Parietal lobe (tissue), 1 donor: ENCODE data around the gene ZNF280B. TPM values are rescaled to one million over a fixed set of nuclear protein-coding genes. Genes with fewer than 3 reads are reported as not detected.

Source experiments
- total RNA-seq: library from RNA; depleted of rRNA; stranded (reverse); fragments of >200 nt; gene quantifications from one replicate; pipeline ENCODE4 v1.2.3, GENCODE V29; 2014

The ZNF280B gene
- total RNA-seq = 5.0 TPM

GRCh38 chr22:22508274-22509176 is at the start of gene ZNF280B:
ZNF280B (minus strand) TSS chr22:22508742; CDS start chr22:22489398, 19,344 bp downstream.

GRCh38 chr22:22520020-22520656 is 11.6 kb upstream of the ZNF280B start, which contains the start of gene ZNF280A:
ZNF280A (minus strand) TSS chr22:22520270; CDS start chr22:22515630, 4,640 bp downstream.

Other genes starting within 250 kb of the ZNF280B start
- gene ZNF280A, start 11.5 kb upstream of the ZNF280B start, total RNA-seq = not detected
- gene PRAME, start 50.5 kb upstream of the ZNF280B start, total RNA-seq = not detected
- gene GGTLC2, start 135.9 kb upstream of the ZNF280B start, total RNA-seq = not detected